Fibroblast of the aortic adventitia (primary cell): ENCODE measurements around the gene ACTR3C. TPM values are rescaled to one million over a fixed set of nuclear protein-coding genes. Genes with fewer than 3 reads are reported as not detected.

Source experiments
- DNase-seq: peaks from one replicate; pipeline ENCODE4 v3.0.0-alpha.2; 2010; ENCODE audit warnings: low read depth
- H3K4me3 ChIP-seq: 2 replicates; pipeline ENCODE4 v1.5.1; 2011; ENCODE audit warnings: low read depth, mild to moderate bottlenecking, control low read depth, low read length, moderate library complexity
- total RNA-seq: library from RNA; depleted of rRNA; stranded (reverse); fragments of >200 nt; gene quantifications from 2 replicates; pipeline ENCODE4 v1.2.3, GENCODE V29; 2012; ENCODE audit warnings: low replicate concordance
- TF ChIP-seq, protein P1 (sequence below): IDR thresholded peaks from 2 replicates; pipeline ENCODE4 v1.5.1; 2011; ENCODE audit warnings: mild to moderate bottlenecking, low read length, control low read depth, inconsistent platforms; ENCODE audit not compliant: insufficient read depth

Gene ACTR3C
- 0.54 TPM in 1 of 2 replicates, not detected in the other for total RNA-seq

DNA sequence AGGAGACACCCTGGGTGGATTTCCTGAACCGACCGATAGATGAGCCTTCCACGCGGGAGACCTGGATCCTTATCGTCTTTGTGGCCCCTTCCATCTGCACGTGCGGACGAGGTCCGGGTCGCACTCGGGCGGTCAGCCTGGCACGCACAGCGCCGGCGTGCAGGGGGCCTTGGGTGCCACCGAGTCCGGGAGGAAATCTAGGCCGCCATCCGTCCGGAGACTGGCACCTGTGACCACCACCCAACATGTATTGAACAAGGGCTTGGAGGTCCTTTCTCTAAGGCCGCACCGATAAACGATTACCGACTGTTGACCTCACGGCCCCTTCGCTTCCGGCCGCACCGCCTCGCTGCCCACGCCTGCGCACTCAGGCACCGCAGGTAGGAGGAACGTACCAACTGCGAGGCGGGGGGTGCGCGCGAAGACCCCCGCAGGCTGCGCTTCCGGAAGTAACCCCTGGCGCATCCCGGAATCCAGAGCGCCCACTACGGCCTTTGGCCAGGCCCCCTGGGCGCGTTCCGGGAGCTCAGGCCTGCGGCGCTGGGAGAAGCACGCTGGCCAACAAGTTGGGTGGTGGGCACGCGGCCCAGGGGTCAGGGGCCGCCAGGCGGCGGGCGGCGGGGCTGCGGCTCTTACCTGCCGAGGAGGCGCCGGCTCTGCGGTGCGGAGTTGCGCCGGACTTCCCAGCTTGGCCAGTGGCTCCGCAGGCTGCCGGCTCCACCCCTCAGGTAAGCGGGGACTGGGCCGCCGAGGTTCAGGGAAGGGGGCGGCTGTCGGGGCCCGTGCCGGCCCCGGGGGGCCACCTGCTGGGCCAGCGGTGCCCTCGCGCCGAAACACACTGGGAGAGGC is at the start of gene ACTR3C, which contains the start of gene LRRC61:
Gene ACTR3C, minus strand, starts transcription at position 713 of the 849 bp plus-strand sequence. CDS start 28,249 bp downstream, outside the sequence.
Gene LRRC61, plus strand, starts transcription at position 523 of the 849 bp plus-strand sequence. CDS start 13,507 bp downstream, outside the sequence.
- H3K4me3 ChIP-seq, result no peak within 1 kb of the TSS
- DNase-seq, result no peak
- TF ChIP-seq, protein P1, sequence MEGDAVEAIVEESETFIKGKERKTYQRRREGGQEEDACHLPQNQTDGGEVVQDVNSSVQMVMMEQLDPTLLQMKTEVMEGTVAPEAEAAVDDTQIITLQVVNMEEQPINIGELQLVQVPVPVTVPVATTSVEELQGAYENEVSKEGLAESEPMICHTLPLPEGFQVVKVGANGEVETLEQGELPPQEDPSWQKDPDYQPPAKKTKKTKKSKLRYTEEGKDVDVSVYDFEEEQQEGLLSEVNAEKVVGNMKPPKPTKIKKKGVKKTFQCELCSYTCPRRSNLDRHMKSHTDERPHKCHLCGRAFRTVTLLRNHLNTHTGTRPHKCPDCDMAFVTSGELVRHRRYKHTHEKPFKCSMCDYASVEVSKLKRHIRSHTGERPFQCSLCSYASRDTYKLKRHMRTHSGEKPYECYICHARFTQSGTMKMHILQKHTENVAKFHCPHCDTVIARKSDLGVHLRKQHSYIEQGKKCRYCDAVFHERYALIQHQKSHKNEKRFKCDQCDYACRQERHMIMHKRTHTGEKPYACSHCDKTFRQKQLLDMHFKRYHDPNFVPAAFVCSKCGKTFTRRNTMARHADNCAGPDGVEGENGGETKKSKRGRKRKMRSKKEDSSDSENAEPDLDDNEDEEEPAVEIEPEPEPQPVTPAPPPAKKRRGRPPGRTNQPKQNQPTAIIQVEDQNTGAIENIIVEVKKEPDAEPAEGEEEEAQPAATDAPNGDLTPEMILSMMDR, result no peak

DNA sequence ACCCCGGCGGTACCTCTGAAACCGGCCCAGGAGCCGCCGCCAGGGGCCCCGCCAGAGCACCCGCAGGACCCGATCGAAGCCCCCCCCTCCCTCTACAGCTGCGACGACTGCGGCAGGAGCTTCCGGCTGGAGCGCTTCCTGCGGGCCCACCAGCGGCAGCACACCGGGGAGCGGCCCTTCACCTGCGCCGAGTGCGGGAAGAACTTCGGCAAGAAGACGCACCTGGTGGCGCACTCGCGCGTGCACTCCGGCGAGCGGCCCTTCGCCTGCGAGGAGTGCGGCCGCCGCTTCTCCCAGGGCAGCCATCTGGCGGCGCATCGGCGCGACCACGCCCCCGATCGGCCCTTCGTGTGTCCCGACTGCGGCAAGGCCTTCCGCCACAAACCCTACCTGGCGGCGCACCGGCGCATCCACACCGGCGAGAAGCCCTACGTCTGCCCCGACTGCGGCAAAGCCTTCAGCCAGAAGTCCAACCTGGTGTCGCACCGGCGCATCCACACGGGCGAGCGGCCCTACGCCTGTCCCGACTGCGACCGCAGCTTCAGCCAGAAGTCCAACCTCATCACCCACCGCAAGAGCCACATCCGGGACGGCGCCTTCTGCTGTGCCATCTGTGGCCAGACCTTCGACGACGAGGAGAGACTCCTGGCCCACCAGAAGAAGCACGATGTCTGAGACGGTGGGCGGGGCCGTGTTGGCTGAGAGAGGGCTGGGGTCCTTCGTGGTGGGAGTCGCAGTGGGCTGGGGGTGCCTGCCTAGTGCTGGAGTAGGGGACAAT is 49.1 kb upstream of the ACTR3C start:
- DNase-seq, result no peak
- TF ChIP-seq, protein P1, result no peak
- no peak overlapping the region for H3K4me3 ChIP-seq

DNA sequence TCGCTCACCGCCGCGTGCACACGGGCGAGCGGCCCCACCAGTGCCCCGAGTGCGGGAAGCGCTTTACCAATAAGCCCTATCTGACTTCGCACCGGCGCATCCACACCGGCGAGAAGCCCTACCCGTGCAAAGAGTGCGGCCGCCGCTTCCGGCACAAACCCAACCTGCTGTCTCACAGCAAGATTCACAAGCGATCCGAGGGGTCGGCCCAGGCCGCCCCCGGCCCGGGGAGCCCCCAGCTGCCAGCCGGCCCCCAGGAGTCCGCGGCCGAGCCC is 48.6 kb upstream of the ACTR3C start:
- TF ChIP-seq, protein P1, result no peak
- no peak overlapping the region for H3K4me3 ChIP-seq
- DNase-seq, result no peak

DNA sequence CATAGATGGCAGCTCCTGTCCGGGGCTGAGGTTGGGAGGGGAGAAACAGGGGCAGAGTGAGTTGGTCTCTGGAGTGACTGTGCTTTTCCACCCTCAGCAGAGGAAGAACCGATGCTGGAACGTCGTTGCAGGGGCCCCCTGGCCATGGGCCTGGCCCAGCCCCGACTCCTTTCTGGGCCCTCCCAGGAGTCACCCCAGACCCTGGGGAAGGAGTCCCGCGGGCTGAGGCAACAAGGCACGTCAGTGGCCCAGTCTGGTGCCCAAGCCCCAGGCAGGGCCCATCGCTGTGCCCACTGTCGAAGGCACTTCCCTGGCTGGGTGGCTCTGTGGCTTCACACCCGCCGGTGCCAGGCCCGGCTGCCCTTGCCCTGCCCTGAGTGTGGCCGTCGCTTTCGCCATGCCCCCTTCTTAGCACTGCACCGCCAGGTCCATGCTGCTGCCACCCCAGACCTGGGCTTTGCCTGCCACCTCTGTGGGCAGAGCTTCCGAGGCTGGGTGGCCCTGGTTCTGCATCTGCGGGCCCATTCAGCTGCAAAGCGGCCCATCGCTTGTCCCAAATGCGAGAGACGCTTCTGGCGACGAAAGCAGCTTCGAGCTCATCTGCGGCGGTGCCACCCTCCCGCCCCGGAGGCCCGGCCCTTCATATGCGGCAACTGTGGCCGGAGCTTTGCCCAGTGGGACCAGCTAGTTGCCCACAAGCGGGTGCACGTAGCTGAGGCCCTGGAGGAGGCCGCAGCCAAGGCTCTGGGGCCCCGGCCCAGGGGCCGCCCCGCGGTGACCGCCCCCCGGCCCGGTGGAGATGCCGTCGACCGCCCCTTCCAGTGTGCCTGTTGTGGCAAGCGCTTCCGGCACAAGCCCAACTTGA is 48.0 kb upstream of the ACTR3C start:
- H3K4me3 ChIP-seq, result no peak overlapping the region
- DNase-seq, result no peak
- TF ChIP-seq, protein P1, result no peak

DNA sequence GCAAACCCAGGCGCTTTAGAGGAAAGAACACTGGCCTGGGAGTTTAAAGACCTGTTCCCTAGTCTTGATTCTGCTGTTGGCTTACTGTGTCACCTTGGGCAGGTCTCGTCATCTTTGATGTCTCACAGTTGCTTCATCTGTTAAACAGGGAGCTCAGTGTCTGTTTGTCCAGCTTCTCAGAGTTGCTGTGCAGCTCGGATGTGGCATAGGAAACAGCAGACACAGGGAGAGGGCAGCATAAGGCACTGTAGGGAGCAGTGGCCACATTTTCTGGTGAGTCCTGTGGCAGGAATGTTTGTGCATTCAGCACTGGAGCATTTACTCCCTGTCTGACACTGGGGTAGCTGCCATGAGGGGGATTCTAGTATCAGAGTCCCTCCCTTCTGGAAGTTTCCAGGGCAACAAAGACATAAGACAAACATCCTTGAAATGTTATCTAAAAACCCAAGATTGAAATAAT is 47.3 kb upstream of the ACTR3C start:
- TF ChIP-seq, protein P1, result peak; percentile 8
- peak overlapping the region; percentile 22 for H3K4me3 ChIP-seq
- DNase-seq, result peak; percentile 58

DNA sequence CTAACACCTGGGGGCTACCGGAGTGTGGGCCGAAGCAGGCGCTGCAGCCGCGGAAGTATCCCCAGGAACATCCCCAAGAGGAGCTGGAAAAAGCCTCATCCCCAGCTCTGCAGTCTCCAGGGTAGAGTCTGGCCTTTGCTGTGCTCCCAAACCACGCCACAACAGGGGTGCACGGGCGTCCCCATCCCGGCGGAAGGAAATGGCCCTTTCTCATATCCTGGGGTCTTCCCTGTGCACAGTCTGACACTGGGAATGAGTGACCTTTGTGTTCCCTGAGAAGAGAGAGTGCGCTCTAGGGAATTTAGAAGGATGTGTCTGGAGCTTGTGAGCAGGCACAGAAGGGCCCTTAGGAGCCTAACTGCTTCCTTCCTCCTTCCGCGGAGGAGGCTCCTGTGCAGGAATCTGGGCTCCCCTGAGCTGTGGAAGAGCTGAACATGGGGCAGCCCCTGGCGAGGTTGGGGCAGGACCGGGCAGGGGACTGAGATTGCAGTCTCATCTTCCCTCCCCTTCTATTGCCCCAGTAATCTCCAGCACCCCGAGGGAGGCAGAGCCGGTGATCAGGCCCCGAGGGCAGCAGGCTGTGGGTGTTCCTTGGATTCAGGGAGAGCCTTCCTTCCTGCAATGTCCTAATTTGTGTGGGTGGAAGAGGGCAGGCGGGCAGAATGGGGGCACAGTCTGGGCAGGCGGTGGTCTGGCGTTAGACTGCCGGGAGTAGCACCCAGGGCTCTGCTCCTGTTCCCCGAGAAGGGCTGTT is 46.6 kb upstream of the ACTR3C start:
- peak overlapping the region; percentile 95 for H3K4me3 ChIP-seq
- TF ChIP-seq, protein P1, result no peak
- no peak for DNase-seq
